NCI-H345 treated with DMSO at 0.1 percent for 48 hours (cell line): ENCODE measurements around the gene ABCF2.
A peak's percentile ranks its signal among the peaks of the same experiment; 100 is the strongest.

Source experiments
- DNase-seq: peaks from one replicate; lab custom pipeline; 2025; ENCODE audit not compliant: unreplicated experiment; lab: John Stamatoyannopoulos, UW

ABCF2 gene

GRCh38 chr7:151226875-151227782 is at the start of gene ABCF2:
Gene ABCF2 (minus strand): TSS chr7:151227205. CDS start chr7:151226458, 747 bp downstream.
- peak; percentile 92 for DNase-seq

GRCh38 chr7:151275813-151276577 is 49.0 kb upstream of the ABCF2 start:
- DNase-seq = peak; percentile 11

GRCh38 chr7:151274936-151275812 is 48.2 kb upstream of the ABCF2 start:
- no peak for DNase-seq

GRCh38 chr7:151274396-151274795 is 47.4 kb upstream of the ABCF2 start:
- DNase-seq = no peak

GRCh38 chr7:151273651-151274390 is 46.8 kb upstream of the ABCF2 start:
- no peak for DNase-seq

- no peak for DNase-seq
These were observed 45.9 kb upstream of the ABCF2 start for GRCh38 chr7:151272877-151273276.

GRCh38 chr7:151272405-151272804 is 45.4 kb upstream of the ABCF2 start:
- DNase-seq = no peak

- DNase-seq = no peak
These were observed 44.8 kb upstream of the ABCF2 start for GRCh38 chr7:151271699-151272355.

- DNase-seq = no peak
These were observed 42.5 kb upstream of the ABCF2 start for GRCh38 chr7:151269511-151269910.

- no peak for DNase-seq
These were observed 38.4 kb upstream of the ABCF2 start for GRCh38 chr7:151265351-151265931.

GRCh38 chr7:151264615-151265014 is 37.6 kb upstream of the ABCF2 start:
- no peak for DNase-seq

- no peak for DNase-seq
These were observed 34.5 kb upstream of the ABCF2 start for GRCh38 chr7:151261529-151261928.

- DNase-seq = no peak
These were observed 33.9 kb upstream of the ABCF2 start for GRCh38 chr7:151260883-151261282.

- no peak for DNase-seq
These were observed 33.5 kb upstream of the ABCF2 start for GRCh38 chr7:151260471-151260870.

- no peak for DNase-seq
These were observed 31.0 kb upstream of the ABCF2 start for GRCh38 chr7:151257990-151258389.

GRCh38 chr7:151256410-151257045 is 29.5 kb upstream of the ABCF2 start:
- no peak for DNase-seq

- DNase-seq = no peak
These were observed 28.4 kb upstream of the ABCF2 start for GRCh38 chr7:151255390-151255789.

GRCh38 chr7:151254851-151255250 is 27.8 kb upstream of the ABCF2 start:
- DNase-seq = no peak

- DNase-seq = no peak
These were observed 27.3 kb upstream of the ABCF2 start for GRCh38 chr7:151254316-151254715.
